Loucy (cell line): ENCODE results near the gene BOD1L1.

Source experiments
- CTCF ChIP-seq: fragments of 200-600 bp; sonication (generic); conservative IDR thresholded peaks from 2 replicates; pipeline ENCODE4 v1.5.1; 2014; ENCODE audit warnings: mild to moderate bottlenecking, antibody characterized with exemption, low read length
- EZH2phosphoT487 ChIP-seq: fragments of 200-600 bp; IDR thresholded peaks from 2 replicates; pipeline ENCODE4 v1.6.1; 2018; ENCODE audit warnings: antibody characterized with exemption, mild to moderate bottlenecking, moderate library complexity, borderline replicate concordance

GRCh38 chr4:13647031-13647430 is 19.5 kb upstream of the BOD1L1 start:
- no peak for TF ChIP-seq CTCF
- no peak for TF ChIP-seq EZH2phosphoT487
